ENCODE results near the gene SALL2. TPM values are rescaled to one million over a fixed set of nuclear protein-coding genes. Genes with fewer than 3 reads are reported as not detected.

The SALL2 gene
- polyA plus RNA-seq, 4 donors: 56.7 to 64.8 (median 60.1) TPM

GRCh38 chr14:21494902-21495762 lies 31.0 kb downstream of the SALL2 start:
- DNase-seq (ENCODE audit: low read depth in 4 of 4, low spot score in 3 of 4): no peak

DNA sequence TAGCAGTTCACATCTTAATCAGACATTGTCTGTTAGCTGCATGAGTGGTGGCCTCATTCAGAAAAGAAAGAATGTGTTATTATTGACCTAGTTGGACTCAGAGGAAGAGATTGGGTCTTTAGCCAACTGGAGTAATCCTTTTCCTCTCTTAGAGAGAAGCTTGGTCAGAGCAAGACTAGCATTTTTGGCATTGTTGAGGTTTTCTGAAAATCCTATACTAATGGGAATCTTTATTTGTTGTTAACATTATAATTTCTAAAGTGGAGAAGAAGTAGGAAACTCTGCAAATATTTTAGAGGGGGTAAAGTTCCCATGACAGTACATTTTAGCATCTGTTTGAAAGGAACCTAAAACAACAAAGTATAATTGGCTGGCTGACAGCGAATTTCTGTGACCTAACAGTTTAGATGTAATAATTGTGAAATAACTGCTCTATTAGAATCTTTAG lies 39.5 kb downstream of the SALL2 start:
- no peak for DNase-seq (ENCODE audit: low read depth in 4 of 4, low spot score in 3 of 4)

- DNase-seq (ENCODE audit: low read depth in 4 of 4, low spot score in 3 of 4): peak; percentile 96 to 98 (median 98)
Observed at GRCh38 chr14:21476925-21477681, 49.0 kb downstream of the SALL2 start, which contains the start of the genes RAB2B and TOX4. Gene RAB2B, minus strand, starts transcription at chr14:21476959. Its CDS starts 87 bp downstream, at chr14:21476872. Gene TOX4, plus strand, starts transcription at chr14:21477195. Its CDS starts 84 bp downstream, at chr14:21477279.

GRCh38 chr14:21476523-21476924 lies 49.6 kb downstream of the SALL2 start:
- peak in 2 of 4 donors; percentile 59 to 72 for DNase-seq (ENCODE audit: low read depth in 4 of 4, low spot score in 3 of 4)

- no peak for DNase-seq (ENCODE audit: low read depth in 4 of 4, low spot score in 3 of 4)
Observed at GRCh38 chr14:21475767-21476522, 50.2 kb downstream of the SALL2 start.

Other genes with a start within 250 kb of the SALL2 start
- gene RPGRIP1, start 246.3 kb downstream of the SALL2 start, polyA plus RNA-seq (ENCODE audit: insufficient read length in 4 of 4): under 1 TPM; 0.40 to 0.56 (median 0.52) TPM
- gene SUPT16H, start 142.3 kb downstream of the SALL2 start, polyA plus RNA-seq (ENCODE audit: insufficient read length in 4 of 4): 100 to 1,000 TPM; 111 to 158 (median 144) TPM
- gene CHD8, start 70.2 kb downstream of the SALL2 start, polyA plus RNA-seq (ENCODE audit: insufficient read length in 4 of 4): 10 to 100 TPM; 62.1 to 78.4 (median 73.6) TPM
- 10 to 100 TPM; 37.7 to 44.4 (median 39.2) TPM for gene RAB2B, start 49.4 kb downstream of the SALL2 start, polyA plus RNA-seq (ENCODE audit: insufficient read length in 4 of 4)
- 10 to 100 TPM; 50.0 to 62.7 (median 59.5) TPM for gene TOX4, start 49.2 kb downstream of the SALL2 start, polyA plus RNA-seq (ENCODE audit: insufficient read length in 4 of 4)
- 100 to 1,000 TPM in 1 of 4 donors, 10 to 100 TPM in 3; 61.3 to 107 (median 84.3) TPM for gene METTL3, start 15.0 kb downstream of the SALL2 start, polyA plus RNA-seq (ENCODE audit: insufficient read length in 4 of 4)
- under 1 TPM in 1 of 4 donors, not detected in 3; 0.12 TPM for gene OR10G3, start 53.7 kb upstream of the SALL2 start, polyA plus RNA-seq (ENCODE audit: insufficient read length in 4 of 4)
- not detected for gene OR10G2, start 108.6 kb upstream of the SALL2 start, polyA plus RNA-seq (ENCODE audit: insufficient read length in 4 of 4)
- gene OR4E2, start 127.5 kb upstream of the SALL2 start, polyA plus RNA-seq (ENCODE audit: insufficient read length in 4 of 4): under 1 TPM in 1 of 4 donors, not detected in 3; 0.09 TPM
- under 1 TPM in 1 of 4 donors, not detected in 3; 0.09 TPM for gene OR4E1, start 147.5 kb upstream of the SALL2 start, polyA plus RNA-seq (ENCODE audit: insufficient read length in 4 of 4)

Data from left renal pelvis (tissue), 4 donors.